Raji (cell line): ENCODE data around the gene PTPRT.

Source experiments
- POLR2A ChIP-seq: IDR thresholded peaks from 2 replicates; pipeline ENCODE4 v1.6.1; 2011; ENCODE audit warnings: low read depth, low read length, control low read depth; ENCODE audit not compliant: insufficient read depth

PTPRT gene

DNA sequence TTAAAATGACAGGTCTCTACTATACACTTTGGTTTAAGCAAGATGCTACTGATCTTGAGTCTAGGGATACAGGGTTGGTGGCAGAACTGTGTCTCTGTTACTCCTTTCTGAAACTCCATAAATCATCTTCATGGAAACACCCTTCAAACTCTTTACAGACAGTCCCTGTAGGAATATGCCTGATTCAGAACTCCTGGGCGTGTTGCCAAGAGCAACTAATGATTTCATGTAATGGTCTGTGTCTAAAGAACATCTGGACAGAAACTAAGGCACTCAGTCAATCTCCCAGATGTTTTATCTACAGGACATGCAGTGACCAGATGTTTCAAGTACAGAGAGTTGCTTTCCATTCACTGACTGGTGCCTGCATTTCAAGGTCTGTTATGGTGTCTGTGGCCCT is 1107.1 kb downstream of the PTPRT start:
- no peak for TF ChIP-seq POLR2A

DNA sequence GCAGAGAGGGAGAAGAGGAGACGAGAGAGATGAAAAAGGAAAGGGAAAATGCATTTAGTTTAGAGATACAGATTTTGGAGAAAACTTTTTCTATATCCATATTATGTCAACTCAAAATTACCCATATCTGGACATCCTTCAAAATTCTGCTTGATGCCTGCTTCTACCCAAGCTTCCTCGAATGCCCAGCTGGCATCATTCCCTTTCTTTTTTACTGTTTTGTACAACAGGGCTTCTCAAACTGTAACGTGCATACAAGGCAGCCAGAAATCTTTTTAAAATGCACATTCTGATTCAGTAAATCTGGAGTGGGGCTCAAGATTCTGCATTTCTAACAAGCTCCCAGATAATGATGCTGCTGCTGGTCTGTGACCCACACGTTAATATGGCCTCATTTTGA is 1108.8 kb downstream of the PTPRT start:
- no peak for TF ChIP-seq POLR2A

DNA sequence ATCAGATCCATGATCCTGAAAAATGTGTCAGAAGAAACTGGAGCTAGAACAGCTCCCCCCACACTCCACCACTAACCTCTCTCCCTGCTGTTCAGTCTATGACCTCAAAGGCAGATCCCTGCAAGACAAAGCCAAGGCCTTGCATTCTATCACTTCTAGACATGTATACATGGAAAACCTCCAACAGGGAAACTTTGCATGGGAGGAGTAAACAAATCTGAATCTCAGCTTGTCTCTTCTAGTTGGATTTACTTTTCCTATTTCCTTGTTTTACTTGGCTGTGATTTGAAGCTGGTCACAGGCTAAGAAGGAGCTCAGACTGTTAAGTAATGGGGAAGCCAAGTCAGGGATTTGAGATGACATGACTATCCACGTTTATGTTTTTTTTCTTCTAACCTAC is 1114.8 kb downstream of the PTPRT start:
- TF ChIP-seq POLR2A, result no peak

DNA sequence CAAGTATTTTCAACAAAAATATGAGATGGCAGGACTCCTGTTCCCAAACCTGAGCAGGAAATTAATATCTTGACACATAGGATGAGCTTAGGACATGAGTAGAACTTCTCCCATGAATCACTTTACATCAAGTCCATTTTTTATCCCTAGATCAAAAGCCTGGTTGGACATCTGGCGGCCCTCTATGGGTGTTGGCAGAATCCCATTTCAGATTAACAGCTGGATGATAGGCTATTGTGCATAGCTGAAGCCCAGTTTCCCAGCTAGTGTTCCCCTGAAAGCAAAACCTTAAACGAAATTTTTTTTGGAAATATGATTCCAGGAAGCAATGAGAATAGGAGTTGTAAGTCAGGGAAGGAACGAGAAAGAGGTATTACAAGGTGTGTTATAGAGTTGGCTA is 1122.1 kb downstream of the PTPRT start:
- TF ChIP-seq POLR2A, result no peak

DNA sequence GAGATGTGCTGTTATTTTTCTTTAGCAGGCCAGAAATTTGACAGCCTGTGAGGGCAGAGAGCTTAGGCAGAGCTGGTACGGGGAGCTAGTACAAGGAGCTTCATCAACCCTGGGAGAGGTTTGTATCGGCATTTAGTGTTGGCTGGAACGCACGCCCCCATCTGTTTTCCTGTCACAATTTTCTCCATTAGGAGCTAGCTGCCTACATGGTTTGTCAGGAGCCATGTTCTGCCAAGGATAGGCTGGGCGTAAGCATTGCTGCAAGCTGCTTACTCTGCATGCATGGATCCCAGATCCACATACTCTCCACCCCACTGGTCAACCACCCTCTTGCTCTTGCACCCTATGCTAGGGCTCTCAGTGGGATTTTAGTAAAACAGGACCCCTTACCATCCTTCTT is 1122.5 kb downstream of the PTPRT start:
- no peak for TF ChIP-seq POLR2A

DNA sequence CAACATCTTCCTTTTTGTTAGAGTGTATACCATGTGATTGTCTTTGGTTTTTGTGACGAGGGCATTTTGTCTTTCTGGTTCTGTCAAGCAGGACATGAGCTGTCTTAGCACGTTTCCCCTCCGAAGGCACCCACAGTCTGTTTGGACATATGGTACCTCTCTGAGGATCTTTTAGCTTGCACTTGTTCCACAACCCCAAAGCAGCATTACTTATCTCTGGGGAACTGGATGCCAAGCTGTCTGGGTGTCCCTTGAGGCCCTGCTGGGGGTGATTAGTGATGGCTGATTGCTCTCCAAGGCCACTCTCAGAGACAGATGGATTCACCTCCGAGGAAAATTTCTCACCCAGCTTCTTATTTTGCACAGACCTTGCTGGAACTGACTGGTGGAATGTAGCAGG is 1126.6 kb downstream of the PTPRT start:
- TF ChIP-seq POLR2A, result no peak

DNA sequence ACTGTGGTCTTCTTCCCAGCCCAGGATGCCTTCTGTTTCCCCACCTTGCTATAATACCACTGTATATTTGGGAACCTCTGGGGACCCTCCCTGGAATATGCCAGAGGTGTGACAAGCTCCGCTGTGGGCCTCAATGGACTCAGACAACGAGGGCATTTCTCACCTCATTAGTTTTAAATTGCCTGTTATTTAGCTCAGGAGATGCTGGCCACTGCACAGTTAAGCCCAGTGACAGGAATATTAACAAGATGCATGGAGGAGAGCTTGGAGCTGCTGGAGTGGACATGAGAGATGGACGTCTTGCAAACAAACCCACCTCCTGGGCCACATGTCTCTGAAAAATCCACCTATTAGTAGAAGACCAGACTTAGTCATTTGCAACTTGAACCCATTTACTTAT is 1136.4 kb downstream of the PTPRT start:
- no peak for TF ChIP-seq POLR2A

DNA sequence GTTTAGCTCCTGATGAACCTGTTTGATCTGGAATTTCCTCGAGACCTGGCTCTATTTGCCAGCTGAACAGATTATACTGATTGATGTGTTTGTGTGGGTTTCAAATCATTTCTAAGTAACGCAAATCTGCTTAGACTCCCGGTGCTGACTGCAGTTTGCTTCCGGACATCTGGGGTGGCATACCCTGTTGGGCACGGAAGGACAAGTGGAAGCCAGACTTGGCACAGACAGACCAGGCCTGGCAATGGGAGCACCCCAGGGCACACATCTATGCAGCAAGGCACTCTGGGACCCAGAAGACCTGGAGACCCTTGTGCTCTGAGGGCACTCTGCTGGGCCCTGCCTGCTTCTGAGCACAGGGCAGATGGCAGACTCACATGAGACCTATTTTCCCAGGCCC is 1137.8 kb downstream of the PTPRT start:
- TF ChIP-seq POLR2A, result no peak

DNA sequence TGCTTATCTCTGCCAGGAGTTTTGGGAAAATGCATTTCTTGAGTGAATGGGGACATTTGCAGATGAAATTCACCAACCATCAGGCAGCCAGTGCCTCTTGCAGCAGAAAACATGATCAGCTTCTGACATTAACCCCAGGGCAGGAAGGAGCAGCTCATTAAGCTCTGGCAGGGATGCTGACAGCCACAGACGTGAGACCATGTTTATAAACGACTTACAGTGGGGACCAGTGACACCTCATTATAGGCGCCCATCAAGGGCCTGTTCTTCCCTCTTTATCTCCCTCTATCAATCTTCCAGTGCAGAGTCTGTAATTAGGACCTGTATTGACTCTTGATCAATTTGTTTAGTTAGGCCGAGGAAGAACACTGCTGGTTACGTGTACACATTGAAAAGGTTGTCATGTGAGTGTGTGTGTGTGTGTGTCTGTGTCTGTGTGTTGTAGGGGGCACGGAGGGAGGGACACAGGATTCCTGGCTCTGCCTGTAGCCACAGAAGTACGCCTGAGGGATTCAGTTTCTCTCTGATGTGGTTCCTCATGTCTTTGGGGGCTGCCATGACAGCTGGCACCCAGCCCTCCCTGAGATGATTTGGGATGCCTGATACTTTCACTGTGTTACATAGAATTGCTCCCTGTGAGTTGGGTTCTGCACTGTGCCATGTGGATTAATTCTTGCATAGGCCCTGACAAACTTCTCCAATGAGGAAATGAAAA is 1143.2 kb downstream of the PTPRT start:
- no peak for TF ChIP-seq POLR2A

DNA sequence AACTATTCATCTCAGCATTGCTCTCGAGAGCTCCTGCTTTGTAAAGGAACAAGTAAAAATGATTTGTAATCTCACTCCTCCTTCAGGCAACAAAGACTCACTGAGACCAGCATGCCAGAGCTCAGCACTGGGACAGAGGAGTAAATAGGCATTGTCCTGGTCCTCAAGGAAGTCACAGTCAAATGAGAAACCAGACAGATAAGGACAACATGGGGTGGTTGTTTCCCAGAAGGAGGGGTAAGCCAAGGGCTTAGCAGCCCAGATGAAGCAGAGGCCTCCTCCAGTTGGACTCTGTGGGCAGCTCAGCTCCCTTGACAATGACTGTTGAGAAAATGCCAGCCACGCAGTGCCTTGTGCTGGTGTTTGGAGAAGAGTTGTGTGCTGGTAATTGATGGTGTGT is 1145.8 kb downstream of the PTPRT start:
- no peak for TF ChIP-seq POLR2A

DNA sequence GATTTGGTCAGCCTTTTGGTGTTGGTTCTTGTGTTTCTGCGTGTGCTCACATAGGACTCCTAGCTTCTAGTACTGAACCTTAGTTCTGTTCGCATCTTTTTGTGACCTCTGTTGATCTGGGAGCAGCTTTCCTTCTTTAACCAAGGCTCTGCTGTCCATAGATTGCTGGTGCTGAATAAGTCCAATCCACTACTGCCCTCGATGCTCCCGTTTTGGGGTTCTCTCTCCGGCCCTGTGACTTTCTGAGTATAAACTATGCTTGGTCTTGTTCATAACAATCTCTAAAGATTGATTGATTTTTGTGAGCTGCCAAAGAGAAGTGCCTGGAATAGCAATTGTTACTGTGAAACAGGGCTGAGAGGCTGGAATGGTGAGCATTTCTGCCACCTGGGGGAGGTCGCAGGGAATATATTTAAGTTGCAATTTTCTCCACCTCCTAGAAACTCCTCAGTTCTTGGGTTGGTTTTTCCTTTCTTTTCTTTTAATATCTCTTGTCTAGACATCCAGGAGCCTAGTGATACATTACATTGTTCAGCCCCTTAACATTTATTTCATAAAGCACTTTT is 1148.6 kb downstream of the PTPRT start:
- TF ChIP-seq POLR2A, result no peak

DNA sequence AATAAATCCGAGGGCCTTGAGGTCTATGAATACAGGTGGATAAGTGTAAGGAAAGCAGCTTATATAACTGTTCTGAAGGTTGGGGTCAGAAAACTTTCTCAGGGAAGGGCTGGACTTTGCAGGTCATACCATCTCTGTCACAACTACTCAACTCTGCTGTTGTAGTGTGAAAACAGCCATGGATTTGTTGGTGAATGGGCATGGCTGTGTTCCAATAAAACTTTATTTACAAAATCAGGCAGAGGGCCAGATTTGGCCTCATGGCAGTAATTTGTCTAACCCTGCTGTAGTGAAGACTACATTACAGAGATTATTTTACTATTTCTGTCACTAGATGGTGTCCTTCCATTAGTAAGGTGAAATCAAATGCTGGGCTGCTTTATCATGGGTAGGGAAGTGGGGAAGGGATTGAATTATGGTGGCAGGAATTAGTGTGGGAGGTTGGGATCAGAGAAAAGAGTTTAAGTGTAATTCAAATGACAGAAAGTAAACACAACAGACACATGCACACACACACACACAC is 1161.9 kb downstream of the PTPRT start:
- TF ChIP-seq POLR2A, result no peak

DNA sequence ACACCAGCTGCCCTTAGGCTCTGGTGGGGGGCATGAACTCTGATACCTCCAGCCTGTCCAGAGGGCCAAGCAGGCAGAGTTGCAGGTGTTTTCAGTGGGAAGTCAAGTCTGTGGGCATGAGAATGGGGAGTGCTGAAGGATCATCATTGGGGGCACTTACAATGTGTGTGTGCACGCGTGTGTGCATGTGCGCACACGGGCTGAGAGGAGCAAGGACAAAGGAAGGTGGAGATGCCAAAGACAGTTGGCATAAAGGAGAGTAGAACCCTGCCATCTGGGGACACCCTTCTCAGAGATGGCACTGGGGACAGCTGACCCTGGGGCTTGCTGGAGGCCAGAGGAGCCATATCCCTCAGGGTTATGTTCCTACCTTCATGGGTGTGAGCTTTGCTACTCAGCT is 1163.1 kb downstream of the PTPRT start:
- no peak for TF ChIP-seq POLR2A

DNA sequence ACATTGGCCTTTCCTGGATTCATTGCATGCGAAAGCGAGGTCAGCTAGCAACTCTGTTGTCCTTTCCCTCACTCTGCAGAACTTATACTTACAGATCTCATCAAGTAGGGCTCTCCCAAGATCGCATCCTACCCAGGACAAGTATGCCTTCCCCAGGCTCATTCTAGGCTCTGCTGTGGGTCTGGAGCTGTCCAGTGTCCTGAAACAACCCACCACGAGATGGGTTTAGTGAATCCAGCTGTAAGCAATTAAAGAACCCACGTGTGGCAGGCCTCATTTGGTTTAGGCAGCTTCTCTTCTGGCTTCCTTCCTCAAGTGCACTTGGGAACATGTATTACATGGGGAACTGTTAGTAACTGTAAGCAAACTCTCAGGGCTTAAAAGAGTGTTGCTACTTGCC is 1165.1 kb downstream of the PTPRT start:
- TF ChIP-seq POLR2A, result no peak
